Right ventricle myocardium inferior (tissue), 1 donor: ENCODE data around the gene NEDD4. TPM values are rescaled to one million over a fixed set of nuclear protein-coding genes. Genes with fewer than 3 reads are reported as not detected.
"Not testable (repeated sequence)": the region's sequence is repeated elsewhere in the genome, so short reads cannot be mapped to it uniquely, and the experiment has no call there.

Source experiments
- ATAC-seq: fragments of 200-7000 bp; cut with Tn5 transposase; one replicate; pipeline ENCODE4 v1.9.1; 2020; ENCODE audit warnings: mild to moderate bottlenecking, moderate library complexity
- DNase-seq: peaks from one replicate; pipeline ENCODE4 v3.0.0; 2021; ENCODE audit errors: missing footprints
- intact Hi-C: fragments of 100-400 bp; cut with DNase I; formaldehyde crosslinking; loops from one replicate; pipeline ENCODE4 v1.11.0; 2022
- total RNA-seq: library from RNA; stranded (reverse); fragmentation: NEBNext Ultra II Directional; extraction: Animal tissue kit (Norgen Biotek cat#: 25700); gene quantifications from one replicate; pipeline ENCODE4 v1.2.1, GENCODE V29; 2021
- donor health status: DM: no; HTN: yes; CAD: no; lungs with severe emphysema.

The NEDD4 gene
- total RNA-seq, 1 donor from 2014 or later: 9.7 TPM

DNA sequence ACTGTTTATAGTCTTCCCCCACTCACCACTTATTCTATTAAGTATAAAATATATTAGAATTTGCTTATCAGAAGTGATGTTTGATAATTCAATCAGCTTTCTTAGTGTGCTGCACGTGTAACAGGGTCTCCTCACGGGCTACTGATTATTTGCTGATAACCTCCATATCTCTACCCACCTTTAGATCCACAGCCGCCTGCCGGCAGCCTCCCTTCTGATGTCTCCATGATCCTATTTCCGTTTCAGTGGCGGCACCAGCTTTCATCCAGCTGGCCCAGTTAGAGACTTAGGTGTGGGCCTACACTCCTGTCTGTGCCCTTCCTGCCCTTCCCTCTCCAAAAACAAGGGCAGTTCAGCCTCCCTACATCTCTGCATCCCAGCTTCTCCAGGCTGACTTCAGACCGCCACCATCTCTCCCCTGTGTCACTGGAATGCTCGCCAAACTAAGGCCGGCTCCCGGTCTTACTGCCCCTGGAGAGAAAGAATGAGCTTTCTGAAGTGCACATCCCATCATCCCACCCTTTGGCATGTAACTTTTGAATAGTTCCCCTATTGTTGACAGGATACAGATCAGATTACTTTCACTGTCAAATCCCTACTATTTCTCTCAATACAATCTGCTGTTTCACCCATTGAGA is 173.9 kb downstream of the NEDD4 start:
- ATAC-seq: no peak
- intact Hi-C loops: no loop called here
- DNase-seq: no peak

DNA sequence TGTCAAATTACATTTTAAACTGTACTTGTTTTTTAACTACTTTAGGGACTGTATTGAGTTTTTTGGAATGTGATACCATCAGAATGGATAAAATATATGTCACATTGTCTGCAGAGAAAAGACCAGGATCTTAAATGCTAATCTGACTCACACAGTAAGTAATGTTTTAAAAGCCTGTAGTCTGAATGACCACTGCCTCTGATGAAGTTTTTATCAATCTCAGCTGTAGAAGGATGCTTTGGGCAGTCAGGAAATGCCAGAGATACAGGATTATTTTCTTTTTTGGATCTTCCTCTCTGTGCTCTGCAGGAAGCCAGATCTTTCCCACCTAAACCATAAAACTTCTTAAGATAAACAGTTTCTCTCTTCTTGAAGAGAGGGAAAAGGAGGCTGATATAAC is 177.4 kb downstream of the NEDD4 start:
- ATAC-seq (no peak), DNase-seq (no peak)
- intact Hi-C loops: no loop called here

DNA sequence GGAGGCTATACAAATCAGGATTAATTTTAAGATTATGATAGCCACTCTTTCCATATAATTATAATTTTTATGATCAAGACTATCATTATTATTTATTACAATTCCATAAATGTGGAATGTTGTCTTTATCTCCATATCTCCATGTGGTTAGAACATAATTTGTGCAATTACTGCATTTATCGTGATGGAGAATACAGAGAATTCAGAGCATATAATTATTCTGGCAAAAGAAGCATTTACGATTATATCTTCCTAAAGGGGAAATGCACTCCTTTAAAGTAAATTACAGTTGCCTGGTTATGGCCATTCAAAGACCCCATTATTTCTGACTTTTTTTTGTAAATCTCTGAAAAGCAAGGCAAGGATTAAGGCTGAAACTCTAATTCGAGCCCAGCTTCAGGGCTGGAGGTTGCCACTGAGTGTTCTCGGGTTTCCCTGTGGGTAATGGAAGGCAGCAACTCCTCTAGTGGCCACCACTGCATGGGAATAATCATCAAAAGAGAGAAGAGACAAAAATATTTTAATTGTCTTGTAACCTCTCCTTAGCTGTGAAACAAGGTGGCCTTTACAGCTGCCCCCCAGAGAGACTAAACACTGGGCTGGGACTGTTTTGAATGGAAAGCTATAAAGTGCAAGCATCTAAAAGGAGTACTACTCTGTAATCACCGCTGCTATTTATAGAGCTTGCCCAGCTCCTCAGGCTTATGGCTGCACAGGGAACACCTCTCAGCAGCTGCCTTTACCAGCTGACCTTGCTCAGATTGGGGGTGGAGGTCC is 190.6 kb downstream of the NEDD4 start:
- no peak for DNase-seq

DNA sequence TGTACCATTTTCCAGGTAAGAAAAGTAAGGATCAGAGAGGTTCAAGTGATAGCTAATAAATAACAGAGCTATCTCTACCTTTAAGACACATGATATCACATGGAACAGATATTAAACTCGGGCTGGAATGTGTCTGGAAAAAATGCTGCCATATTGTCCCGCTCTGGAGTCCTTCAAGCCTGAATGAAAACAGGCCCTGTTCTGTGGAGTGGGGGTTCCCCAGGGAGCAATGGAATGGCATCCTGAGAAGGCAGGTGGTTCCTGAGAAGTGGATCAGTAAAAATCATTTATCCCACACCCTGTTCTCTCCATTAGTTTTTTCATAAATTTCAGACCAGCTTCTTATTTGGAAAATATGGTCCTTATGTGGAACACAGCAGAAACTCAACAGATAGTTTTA is 193.2 kb downstream of the NEDD4 start:
- no peak for DNase-seq
- intact Hi-C loops: no loop called here
- no peak for ATAC-seq

More for the DNA sequence above, 190.6 kb downstream of the NEDD4 start:
- intact Hi-C loops: no loop called here
- peak; percentile 67 for ATAC-seq

DNA sequence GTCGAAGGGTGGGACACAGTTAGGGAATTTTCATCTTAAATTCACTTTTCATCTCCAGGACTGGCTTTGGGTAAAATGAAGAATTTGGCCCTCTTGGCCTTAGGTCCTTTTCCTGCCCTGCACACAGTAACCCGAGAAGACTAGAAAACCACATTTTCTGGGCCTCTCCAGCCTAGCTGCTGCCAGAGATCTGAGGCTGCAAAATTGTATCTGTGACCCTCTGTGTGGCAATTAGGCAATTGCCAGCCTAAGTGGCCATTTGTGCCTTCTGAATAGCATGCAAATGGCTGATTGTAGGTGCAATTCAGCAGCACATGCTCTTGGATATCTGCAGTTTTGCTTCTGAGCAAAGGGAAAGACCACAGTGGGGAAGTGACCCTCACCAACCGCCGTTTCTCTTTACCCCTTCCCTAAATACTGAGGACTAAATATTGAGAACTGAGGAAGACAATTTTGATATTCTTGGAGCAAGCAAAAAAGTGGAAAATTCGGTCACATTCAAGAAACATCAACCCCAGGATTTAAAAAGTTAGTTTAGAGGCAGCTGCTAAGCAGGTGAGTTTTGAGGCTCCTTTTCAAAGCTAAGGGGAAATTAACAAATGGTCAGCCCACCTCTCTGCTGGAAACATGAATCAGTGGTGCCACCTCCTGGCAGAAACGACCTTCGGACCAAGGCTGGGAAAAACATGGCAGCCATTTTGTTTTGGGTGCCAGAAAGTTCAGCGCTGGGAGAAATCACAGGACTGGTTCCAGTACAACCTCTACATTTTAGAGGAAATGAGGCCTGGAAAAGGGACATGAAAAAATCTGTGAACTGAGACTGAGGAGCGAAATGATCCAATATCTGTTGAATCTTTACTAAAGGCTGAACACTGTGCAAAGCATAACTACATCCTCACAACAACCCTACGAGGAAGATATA is 193.9 kb downstream of the NEDD4 start:
- DNase-seq: no peak

DNA sequence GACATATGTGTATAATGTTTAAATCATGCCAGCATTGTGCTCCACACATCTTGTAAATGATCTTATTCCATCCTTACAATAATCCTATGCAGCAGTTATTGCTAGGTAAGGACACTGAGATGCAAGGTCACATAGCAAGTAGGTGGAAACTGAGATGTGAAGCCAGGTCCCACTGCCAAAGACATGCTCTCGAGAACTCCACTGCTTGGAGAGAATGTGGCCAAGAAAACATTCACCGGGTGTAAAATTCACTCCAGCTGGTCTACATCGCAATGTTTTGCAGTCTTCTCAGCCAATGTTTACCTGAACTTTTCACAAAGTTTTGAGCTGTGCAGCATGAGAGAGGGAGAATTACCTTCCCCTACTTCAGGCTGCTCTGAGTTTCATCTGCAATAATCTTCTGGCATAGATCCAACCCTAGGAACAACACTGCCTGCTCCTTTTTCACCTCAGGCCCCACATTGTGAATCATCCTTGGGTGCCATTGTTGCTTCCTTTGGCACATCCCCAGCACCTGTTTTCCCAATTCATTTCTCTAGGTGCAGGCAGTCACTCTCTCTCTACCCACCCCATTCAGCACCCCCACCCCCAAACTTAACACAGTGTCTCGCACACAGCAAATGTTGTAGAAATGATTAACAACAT is 197.0 kb downstream of the NEDD4 start:
- intact Hi-C loops: loop anchor here (5.0 kb wide), 1 partner anchor 149 kb away; no protein-coding TSS in a partner anchor
- ATAC-seq: no peak
- DNase-seq: no peak

More for the DNA sequence above, 193.9 kb downstream of the NEDD4 start:
- intact Hi-C loops: loop anchor here (5.0 kb wide), 1 partner anchor 152 kb away; no protein-coding TSS in a partner anchor
- ATAC-seq: no peak

DNA sequence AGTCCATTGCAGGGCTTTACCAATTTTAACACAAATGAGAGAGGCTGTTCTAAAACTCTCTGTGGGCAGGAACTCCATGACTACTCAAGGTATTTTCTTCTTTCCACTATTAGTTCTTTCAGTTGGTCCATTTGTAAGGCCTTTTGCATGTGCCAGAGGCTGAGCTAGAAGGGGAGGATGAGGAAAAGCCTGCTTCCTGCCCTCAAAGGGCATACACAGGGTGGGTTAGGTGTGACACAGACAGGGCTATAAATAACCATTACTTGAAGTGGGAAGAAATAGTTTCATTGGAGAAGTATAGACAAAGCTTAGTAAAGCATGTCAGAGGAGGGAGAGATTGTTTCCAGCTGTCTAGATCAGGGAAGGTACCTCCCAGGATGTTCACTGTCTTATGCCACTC is 198.4 kb downstream of the NEDD4 start:
- DNase-seq (no peak), ATAC-seq (no peak)
- intact Hi-C loops: loop anchor here (5.0 kb wide), 1 partner anchor 148 kb away; no protein-coding TSS in a partner anchor

DNA sequence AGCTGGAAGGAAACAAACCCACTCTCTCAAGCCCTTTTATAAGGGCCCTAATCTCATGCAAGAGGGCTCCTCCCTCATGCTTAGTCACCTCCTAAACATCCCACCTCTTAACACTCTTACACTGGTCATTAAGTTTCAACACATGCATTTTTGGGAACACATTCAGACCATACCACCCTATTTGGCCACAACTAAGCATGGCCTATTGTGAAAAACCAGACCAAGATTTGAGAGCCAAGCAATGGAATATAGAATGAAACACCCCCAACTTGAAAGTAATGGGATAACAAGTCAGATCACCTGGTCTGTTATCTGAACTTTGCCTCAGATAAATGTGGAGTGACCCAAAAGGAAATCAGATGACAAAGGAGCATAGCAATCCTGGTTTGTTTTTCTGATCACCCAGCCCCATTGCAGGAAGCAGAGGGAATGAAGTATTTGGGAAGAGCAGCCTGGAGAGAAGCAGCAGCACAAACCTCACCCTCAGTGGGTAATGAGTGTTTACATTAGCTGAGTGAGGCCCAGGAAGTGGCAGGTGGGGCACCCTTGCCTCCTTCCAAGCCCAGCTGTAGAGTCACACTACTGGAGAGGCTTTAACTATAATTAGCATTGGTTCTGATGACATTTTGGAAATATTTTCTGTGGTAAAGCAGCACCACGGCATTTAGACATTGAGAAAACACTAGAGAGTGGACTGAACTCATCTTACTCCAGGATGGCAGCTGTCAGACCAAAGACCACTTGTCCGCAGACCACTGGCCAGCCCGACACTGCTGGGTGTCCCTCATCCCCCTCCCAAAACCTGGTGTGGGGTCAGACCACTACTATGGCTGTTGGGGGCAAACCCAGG is 201.6 kb downstream of the NEDD4 start:
- no peak for ATAC-seq
- intact Hi-C loops: no loop called here
- DNase-seq: no peak

DNA sequence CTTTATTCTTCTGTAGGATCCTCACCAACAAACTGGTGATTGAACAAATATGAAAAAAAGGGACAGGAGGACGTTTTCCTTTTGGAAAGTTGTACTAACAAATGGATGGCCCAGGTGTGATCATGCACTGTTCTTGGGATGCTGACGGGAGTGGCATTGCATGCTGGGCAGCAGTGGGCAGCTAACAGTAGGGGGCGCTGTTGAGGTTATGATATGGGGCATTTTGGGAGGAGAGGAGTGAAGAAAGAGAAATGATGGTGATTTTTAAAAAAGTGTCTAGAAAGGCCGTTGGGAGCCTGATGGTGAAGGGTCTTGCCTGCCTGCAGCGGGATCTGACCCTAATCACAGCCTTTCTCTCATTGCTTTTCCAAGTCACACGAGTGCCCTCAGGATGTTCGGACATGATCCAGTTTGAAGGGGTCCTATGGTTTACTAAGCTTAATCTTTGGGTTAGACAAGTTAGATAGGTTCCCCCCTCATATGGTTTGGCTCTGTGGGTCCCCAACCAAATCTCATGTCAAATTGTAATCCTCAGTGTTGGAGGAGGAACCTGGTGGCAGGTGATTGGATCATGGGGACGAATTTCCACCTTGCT is 204.2 kb downstream of the NEDD4 start:
- DNase-seq (no peak), ATAC-seq (no peak)
- intact Hi-C loops: loop anchor here (5.0 kb wide), 1 partner anchor 58 kb away; no protein-coding TSS in a partner anchor

DNA sequence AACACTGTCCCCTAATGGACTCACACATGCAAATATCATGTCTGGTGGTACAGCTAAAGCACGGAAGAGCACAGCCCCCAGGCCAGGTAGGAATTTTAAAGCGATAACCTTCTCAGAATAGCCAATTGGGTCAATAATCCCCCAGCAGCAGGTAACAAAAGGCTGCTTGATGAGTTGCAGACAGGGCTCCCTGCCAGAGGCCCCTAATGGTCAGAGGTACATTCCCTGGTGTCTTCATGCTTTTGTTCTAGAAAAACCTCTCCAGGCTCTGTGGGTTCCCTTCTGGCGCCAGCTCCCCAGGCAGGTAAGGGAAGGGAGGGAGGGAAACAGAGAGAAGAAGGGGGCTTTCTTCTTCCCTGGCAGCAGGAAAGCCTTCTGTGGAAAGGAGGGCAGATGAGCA is 207.1 kb downstream of the NEDD4 start:
- DNase-seq (no peak), ATAC-seq (no peak)
- intact Hi-C loops: loop anchor here (5.0 kb wide), 1 partner anchor 61 kb away; no protein-coding TSS in a partner anchor

DNA sequence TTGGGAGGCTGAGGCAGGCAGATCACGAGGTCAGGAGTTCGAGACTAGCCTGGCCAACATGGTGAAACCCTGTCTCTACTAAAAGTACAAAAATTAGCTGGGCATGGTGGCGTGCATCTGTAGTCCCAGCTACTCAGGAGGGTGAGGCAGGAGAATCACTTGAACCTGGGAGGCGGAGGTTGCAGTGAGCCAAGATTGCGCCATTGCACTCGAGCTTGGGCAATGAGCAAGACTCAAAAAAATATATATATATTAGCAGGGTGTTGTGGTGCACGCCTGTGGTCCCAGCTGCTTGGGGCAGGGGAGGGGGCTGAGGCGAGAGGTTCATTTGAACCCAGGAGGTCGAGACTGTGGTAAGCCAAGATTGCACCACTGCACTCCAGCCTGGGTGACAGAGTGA is 207.8 kb downstream of the NEDD4 start:
- intact Hi-C loops: loop anchor here (5.0 kb wide), 1 partner anchor 62 kb away; no protein-coding TSS in a partner anchor
- DNase-seq, ATAC-seq: not testable (repeated sequence)

DNA sequence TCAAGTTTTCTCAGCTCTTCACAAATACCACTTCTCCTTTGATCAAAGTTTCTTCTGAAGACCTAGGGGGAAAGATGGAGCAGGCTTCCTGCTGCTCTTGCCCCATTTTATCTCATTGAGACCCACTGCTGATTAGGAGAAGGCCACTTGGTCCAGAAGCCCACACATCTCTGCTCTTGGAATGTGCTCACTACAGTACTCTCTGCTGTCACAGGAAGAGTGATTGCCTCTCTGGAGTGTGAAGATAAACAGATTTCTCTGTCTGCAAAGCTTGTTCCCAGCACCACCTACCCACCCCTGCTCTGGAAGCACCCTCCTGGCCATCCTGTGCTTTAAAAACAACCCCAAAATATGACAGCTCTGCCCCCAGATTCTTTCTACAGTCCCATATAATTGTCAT is 209.1 kb downstream of the NEDD4 start:
- DNase-seq: no peak
- no peak for ATAC-seq
- intact Hi-C loops: no loop called here

DNA sequence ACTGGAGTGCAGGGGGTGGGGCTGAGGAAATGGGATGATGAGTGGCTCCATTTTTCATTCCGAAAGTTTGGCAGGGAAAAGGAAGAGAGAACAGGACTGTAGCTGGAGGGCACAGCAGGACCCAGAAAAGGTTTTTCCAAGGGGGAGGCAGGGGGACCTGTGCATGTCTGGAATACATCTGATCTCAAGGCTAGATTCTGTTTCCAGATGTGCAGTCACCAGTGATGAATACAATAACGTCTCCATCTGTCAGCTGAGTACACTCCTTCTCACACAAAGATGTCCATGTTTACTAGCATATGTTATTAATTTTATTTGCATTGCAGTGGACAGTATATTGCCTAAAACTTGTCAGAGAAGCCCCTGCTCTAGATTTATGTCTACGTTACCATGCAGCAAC is 210.5 kb downstream of the NEDD4 start:
- DNase-seq (no peak), ATAC-seq (no peak)
- intact Hi-C loops: no loop called here

DNA sequence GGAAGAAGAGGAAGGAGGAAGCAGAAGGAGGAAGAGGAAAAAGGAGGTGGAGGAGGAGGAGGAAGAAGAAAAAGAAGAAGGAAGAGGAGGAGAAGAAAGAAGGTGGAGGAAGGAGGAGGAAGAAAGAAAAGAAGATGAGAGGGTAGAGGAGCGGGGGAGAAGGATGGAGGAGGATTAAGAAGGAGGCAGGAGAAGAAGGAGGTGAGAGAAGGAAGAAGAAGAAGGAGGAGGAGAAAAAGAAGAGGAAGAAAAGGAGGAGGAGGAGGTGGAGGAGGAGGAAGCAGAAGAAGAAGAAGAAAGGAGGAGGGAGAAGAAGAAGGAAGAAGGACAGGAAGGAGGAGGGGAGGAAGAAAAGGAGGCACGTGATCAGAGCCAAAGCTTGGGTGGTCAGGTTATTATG is 213.1 kb downstream of the NEDD4 start:
- intact Hi-C loops: no loop called here
- DNase-seq (no peak), ATAC-seq (no peak)

DNA sequence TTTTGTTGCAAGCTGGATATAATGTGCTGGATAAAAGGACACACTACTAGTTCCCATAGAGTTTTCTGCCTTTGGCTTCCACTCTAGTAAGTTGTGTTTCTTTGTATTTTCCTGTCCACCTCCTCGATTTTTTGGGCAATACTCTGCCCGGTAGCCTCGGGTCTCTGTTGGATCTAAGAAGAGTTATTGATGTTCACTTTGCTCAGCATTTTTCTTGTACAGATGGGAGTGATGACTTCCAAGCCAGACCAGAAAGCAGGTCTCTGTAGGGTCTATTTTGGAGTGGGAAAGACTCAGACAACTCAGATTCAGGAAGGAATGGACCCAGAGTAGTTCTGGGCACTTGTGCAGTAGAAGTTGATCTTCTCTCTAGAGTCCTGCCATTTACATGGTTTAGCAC is 214.5 kb downstream of the NEDD4 start:
- DNase-seq (no peak), ATAC-seq (no peak)
- intact Hi-C loops: no loop called here
